Measurements from ENCODE around the gene UMAD1.
"Not testable (repeated sequence)": the region's sequence is repeated elsewhere in the genome, so short reads cannot be mapped to it uniquely, and the experiment has no call there.

The UMAD1 gene

DNA sequence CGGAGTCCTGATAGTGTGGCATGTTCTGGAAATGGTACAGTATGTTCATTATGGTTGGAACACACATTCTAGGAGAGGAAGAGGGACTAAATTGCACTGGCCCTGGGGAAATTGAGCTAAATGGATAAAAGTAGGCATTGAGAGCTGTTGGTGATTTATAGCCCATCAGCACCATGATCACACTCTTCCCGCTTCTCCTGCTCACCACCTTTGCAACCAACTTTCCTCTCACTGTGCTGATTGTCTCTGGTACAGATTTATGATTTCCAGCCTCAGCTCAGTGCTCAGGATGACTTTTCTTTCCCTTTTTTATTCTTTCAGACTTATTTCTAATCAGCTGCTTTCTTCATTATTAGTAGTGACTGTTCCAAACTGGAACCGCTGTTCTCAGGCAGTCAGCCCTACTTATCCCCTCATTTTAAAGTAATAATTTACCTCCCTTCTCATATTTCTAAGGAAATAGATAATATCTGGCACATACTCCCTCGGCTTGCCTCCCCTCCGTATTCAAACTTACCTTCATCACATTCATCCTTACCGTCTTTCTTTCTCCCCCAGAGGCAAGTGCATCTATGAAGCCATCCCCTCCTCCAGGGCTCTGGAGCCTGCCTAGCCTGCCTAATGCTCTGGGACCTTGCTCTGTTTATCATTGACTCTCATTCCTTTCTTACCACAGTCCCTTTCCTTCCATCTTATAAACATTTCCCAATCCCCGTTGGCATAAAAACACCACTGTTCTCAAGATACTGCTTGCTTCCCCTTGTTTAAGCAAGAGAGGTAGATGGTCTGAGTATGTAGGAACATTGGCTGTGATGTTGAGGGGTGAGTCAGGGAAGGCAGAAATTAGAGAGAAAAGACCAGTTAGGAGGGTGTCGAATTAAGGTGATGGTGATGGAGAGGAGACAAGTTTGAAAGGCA, 129.4 kb downstream of the UMAD1 start:
- no peak for DNase-seq

DNA sequence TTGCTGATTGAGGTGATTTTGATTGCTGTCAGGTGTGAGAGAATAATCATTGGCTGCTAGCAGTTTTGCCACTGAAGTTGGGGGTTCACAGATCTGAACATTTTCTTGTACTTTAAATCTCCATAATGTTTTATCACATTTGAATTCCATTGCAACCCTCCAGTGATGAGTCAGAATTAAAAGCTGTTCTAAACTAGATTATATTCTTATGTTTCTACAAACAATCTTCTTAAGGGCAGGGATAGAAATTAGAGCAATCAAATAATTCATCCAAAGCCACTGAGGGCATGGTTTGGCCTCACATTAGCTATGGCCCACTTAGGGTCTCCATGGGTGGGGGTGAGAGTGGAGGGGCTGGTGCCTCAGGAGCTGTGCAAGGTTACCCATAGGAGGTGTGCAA, 130.9 kb downstream of the UMAD1 start:
- DNase-seq: no peak

DNA sequence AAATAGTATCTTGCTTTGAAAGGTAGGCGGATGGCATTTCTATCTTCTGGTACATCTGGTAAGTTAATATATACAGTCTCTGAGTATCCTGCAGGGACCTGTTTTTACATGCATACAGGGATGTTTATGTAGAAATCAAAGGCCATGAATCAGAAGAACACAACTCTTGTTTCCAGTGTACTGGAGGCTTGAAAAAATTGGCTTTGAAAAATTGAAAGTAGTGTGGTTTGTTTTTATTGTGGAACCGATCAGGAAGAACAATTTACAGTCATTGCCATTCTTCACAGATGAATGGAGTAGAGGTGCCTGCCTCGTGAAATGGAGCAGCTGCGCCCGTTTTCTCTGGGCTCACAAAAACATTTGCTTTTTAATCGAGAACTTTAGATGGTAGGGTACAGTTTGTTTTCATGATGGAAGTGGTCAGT, 131.9 kb downstream of the UMAD1 start:
- no peak for DNase-seq

DNA sequence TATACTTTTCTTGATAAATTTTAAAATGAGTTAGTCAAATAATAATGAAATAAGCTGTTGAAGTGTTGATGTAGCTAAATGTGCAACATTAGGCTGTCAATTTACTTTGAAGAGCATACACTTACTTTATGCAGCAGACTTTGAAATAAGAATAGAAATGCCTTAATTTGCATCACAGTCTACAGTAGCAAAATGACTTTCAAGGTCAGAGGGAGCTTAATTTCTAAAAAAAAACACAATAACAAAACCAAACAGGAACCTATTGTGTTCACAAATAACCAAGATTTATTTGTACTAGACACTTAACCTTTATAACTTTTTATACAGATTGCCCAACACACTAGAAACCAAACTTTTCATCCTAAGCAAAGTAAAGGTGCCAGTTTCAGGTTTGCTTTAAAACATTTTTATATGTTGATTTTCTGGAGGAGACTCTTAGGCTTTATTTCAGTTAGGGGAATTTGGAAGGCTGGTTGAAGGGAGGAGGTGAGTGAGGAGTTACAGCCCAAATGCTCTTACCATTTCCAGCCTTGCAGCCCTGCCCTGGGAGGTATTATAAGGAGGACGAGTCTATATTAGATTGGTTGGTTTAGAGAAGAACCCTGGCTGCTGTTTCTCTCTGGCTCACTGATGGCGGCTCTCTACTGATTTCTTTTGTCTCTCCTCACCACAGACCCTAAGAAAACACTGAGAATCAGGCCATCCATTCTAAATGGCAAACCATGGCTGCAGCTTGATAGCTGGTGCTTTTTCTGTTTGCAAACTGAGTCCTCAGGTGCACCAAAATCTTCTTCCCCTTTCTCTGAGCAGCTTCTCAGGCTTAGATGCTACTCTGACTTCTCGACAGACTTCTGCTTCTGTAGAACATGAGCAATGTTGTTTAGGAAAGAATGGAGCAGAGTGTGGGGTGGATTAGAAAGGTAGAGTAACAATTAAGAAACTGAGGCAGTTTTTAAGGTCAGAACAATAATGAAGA, 133.1 kb downstream of the UMAD1 start:
- no peak for DNase-seq

DNA sequence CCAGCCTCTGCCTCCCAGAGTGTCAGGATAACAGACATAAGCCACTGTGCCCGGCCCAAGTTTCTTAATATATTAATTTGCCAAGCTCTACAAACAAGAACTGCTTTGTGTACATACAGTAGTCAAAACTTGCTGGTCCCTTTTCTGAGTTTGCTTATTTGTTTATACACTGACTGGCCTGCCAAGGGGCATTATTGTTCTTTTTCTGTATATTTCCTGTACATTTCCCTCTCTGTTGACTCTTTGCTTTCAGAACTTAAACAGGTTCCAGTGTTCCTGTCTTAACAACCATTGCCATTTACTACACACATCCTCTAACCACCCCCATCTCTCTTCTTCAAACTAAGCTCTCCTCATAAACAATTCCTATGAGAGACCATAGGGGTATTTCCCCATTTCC, 139.3 kb downstream of the UMAD1 start:
- DNase-seq: no peak

DNA sequence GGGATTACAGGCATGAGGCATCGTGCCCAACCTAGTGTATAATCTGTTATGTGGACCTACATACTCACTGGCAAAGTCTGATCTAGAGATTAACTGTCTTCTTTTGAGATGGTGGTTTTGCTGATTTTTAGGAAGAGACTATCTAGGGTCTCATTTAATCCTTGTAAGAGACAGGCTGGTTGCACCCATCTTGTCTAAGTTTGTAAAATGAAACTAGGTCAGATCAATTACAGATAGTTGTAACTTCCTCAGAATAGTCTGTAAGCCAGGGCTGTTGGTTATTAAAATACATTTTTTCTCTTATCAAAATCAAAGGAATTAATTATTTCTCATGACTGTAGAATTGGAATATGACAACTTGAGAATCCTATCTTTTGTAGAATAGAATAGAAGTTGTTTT, 142.4 kb downstream of the UMAD1 start:
- DNase-seq: no peak

DNA sequence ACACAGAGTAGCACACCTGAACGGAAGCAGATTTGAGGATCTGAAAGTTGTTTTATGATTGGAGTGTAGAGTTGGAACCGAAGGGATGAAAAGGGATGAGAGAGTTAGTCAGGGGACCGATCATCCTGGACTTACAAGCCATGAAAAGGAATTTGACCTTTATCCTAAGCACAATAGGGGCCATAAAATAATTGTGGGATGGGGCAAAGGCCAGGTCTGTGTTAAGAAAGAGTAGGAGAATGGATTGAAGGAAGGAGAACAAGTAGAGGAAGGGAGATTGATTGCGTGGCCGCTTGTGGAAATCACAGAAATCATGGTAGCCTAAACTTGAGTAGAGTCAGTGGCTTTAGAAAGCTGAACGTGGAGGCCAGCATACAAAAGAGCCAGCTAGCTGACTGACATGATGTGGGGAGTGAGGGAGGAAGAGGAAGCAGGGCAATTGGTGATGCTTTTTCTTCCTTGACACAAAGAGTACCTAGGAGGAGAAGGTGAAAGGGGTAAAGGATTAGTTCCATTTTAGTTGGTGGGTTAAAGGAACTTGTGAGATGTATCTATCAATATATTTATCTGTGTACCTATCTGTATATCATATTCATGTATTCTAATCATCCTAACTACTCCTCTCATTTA, 144.9 kb downstream of the UMAD1 start:
- no peak for DNase-seq

DNA sequence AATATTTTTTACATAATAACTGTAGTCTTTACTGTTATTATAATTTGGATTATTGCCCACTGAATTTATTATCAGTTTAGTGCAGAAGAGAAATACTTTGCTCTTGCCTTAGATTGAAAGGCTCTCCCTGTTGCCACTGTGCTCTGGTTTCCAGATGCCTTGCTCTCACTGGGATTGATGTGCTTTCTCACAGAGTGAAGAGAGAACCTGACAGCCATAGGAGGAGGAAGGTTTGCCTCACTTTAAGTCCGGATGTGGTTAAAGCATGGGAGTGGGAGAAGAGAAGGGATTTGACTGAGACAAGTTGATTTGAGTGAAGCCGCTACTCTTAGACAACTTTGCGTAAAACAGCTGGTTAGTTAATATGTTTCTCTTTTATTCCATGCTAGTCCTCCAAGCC, 146.0 kb downstream of the UMAD1 start:
- DNase-seq: no peak

DNA sequence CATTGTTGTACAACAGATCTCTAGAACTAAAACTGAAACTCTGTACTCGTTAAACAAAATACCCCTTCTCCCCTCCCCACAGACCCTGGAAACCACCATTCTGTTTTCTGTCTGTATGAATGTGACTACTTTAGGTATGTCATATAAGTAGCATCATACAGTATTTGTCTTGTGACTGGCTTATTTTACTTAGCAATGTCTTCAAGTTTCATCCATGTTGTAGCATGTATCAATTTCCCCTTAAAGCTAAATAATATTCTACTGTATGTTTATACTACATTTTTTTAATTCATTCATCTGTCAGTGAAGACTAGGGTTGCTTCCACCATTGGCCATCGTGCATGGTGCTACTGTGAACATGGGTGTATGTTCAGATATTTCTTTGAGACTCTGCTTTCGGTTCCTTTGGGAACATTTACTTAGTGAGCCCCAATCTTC, 149.0 kb downstream of the UMAD1 start:
- DNase-seq: no peak

DNA sequence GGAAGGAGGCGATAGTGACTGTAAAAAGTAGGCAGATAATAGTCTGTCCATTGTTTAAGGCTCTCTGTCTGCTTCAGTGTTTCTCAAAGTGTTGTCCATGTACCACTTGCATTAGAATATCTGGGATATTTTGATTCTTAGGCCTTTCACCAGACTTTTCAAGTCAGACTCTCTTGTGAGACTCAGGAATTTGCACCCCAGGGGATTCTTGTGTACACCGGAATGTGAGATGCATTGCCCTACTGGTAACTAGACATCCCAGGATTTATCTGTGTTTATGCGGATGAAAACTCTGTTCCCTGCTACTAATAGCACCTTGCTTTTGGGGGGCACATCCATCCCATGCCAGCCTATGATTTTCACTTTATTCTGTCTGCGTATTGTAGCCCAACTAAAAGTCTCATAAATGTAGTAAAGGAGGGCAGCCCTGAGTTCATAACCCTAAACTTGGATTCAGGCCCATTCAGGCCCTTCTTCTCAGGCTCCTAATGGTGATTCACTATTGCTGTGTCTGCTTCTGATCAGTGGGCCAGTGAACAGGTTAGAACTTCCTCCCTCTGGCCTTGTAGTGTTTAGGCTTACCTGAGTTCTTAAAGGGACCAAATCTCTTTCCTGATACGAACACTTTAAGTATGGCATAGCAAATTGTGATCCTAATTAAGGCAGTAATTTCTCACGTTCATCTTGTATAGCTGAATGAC, 149.6 kb downstream of the UMAD1 start:
- no peak for DNase-seq

DNA sequence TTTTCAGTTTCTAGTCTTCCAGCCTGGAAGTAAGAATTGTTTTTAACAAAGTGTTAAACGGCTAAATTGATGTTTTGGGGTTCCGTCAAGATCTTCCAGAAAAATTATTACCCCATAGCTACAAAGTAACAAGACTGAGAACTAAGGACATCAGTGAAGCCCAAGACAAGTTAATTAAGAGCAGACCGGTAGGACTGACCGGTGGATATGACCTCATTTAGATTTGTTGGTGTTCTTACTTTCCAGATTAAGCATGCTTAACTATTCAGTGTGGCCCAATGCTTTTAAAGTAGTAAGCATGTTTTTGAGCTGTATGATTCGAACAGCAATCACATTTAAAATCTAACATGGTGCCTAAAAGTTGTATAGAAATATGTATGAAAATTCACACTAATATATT, 151.0 kb downstream of the UMAD1 start:
- no peak for DNase-seq

DNA sequence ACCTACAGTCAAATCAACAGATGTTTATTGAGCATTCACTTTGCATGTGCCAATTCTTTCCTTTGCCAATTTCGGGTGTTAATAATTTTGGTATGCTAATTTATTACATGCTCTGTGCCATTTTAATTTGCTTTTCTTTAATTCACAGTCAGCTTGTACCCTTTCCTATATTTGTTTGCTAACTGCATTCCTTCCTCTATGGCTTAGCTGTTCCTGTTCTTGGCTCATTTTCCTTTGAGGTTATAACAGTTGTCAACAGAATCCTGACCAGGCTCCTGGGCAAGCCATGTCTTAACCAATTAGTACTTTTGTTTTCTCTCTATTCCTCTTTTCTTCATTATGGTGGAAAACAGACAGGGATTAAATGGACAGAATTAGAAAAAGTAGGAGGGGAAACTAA, 151.5 kb downstream of the UMAD1 start:
- no peak for DNase-seq

DNA sequence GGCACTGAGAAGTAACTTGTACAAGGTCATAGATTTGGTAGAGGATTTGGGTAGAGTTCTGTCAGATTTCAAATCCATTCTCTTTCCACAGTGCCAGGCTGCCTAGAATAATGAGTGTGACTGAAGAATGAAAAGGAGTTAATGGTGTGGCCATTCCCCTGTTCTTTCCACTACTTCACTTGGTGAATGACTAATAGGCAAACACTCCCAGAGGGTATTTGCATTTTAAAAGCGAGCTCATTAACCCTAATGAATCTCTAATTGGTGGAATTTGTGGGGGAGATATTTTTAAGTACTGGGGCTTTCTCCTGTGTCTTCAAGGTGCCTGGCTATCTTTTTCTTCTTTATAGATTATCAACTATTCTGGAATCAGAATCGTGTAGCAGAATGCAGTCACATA, 152.7 kb downstream of the UMAD1 start:
- no peak for DNase-seq

DNA sequence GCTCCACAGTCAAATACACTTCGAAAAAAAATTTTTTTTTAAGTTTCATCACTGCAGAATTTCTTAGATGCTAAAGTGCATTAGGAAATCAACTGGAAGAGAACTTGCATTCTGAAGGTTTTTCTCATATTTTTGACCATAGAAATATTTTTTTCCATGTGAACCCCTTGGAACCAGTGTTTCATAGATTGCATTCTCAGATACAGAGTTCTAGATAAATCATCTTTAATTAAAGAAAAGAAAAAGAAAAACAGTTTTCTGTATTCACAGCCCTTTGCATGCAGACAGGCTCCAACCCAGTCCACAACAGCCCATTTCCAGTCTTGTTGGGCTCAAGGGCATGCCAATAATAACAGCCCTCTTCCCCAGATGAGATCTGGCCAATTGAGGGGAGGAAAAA, 153.4 kb downstream of the UMAD1 start:
- no peak for DNase-seq

DNA sequence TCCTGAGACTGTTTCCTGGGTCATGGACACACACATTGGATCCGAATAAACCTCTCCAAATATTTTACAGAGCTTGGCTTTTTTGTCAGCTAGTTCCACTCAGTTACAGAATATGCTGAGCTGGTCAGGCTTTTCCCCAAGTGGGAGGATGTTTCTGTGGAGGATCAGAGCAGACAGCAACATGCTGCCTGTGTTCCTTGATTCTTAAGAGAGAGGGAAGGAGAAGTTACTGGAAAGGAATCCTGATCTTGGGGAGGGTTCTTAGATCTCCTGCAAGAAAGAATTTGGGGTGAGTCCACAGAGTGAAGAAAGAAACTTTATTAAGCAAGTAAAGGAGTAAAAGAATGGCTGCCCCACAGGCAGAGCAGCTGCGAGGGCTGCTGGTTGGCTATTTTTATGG, 154.7 kb downstream of the UMAD1 start:
- DNase-seq: no peak

DNA sequence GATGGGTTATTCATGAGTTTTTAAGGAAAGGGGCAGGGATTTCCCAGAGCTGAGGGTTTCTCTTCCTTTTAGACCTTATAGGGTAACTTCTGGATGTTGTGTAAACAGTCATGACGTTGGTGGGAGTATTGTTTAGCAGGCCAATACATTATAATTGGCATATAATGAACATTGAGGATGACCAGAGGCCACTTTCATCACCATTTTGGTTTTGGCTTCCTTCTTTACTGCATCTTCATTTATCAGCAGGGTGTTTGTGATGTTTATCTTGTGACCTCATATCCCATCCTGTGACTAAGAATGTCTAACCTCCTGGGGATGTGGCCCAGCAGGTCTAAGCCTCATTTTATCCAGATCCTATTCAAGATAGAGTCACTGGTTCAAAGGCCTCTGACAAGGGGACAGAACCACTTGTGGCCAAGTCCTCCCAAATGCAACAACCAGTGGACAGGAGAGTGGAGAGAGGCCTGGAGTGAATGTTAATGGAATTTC, 155.1 kb downstream of the UMAD1 start:
- no peak for DNase-seq

DNA sequence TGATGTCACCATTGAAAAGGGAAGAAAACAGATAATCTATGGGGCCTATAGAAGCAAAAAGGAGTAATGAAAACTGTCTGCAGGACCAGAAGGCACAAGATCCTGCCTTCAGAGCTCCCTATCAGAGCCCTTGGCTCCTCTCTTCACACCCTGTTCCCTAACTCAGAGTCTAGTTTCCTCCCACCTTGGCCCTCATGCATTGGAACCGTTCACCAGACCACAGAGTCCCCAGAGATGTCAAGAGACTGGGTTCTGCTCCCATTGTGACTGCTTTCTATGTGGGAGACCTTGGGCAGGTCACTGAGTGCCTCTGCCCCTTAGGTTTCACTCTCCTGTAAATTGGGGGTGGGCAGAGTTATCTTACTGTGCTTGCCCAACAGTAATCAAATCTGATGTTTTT, 158.0 kb downstream of the UMAD1 start:
- DNase-seq: no peak

DNA sequence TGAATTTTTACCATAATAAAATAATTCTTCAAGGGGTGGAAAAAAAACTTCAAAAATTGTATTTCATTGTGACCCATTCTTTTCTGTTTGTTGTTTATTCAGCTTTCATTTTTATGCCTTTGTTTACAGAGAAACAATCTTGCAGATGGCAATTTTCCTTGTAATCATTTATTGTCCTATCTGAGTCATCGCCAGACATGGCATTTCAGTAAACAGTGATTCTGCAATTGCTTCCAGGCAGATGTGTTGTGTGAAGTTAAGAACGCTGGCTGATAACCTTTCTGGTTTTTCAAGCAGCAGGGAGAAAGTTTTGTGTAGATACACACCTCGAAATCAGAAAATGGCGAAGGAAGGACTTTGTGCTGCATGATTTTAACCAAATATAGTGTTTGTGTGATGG, 158.6 kb downstream of the UMAD1 start:
- no peak for DNase-seq

DNA sequence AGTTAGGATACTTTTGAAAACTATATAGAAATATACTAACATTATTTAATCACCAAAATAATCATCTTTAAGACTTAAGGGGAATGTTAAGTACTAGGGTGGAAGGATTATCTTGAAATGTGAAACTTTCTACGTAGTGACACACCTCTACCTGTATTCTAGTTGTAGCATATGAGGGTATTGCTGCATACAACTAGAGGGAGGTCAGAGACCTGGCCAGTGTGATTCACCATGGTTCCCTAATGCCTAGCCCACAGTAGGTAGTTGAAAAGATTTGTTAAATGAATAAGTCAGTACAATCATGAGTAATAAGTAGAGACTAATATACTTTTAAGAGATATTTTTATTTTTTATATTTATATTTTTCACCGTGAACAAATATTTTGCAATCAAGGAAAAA, 162.0 kb downstream of the UMAD1 start:
- no peak for DNase-seq

DNA sequence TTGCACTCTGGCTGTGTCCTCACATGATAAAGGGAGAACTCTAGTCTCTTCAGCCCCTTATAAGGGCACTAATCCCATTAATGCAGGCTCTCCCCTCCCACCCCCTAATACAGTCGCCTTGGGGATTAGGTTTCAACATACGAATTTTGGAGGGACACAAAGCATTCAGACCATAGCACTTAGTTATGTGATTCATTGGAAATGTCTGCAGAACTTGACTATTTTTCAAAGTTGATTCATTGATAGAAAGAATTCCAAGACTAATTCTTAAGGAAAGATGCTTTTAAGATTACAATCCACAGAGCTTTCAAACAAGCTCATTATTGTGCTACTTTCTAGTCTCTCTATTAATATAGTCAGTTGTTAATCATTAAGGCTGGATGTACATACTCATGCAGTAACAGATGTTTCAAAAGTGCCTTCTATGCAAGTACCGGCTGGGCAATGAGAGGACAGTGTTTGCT, 163.2 kb downstream of the UMAD1 start:
- no peak for DNase-seq

DNA sequence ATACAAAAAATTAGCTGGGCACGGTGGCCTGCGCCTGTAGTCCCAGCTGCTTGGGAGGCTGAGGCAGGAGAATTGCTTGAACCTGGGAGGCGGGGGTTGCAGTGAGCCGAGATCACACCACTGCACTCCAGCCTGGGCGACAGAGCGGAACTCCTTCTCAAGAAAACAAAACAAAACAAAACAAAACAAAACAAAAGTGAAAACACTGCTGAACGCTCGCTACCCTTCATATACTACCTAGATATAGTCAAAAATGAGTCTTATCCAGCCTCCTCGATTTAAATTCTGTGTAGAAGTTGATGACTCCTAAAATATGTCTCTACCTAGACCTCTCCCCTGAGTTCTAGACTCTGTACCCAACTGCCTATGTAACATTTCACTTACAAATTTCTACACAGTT, 164.3 kb downstream of the UMAD1 start:
- not testable (repeated sequence) for DNase-seq

DNA sequence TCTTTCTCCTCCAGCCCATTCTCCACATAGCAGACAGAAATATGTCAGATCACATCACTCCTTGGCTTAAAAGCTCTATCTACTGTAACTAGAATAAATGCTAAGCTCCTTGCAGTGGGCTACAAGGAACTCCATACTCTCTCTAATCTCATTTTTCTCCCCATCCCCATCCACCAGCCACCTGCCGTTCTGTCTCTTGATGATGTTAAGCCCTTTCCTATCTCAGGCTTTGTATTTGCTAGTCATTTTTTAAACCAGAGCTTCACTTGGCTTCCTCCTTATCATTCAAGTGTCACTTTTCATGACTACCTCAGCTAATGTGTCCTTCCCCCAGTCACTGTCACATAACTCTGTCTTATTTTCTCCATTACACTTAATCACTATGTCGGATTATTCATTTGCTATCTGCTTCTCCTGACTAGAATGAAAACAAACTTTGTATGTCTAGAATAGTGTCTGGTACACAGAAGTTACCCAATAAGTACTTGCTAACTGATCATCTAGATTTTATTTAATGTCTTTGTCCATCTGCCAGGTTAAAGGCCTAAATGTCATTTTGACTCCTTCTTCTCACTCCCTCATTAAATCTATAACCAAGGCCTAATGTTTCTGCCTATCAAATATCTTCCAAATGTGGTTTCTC, 165.1 kb downstream of the UMAD1 start:
- DNase-seq: no peak
